MM.1S (cell line): ENCODE results near the gene PXMP4.

ENCODE experiments used
- EZH2 ChIP-seq: fragments of 300-600 bp; sonication (generic); optimal IDR thresholded peaks from 2 replicates; pipeline ENCODE3; 2017; ENCODE audit warnings: low read depth, mild to moderate bottlenecking, antibody characterized with exemption, low read length, mixed read lengths
- TF ChIP-seq, protein P1 (sequence below): fragments of 300-600 bp; sonication (generic); IDR thresholded peaks from 2 replicates; pipeline ENCODE4 v1.5.1; 2016; ENCODE audit warnings: antibody characterized with exemption, low read length, mixed read lengths

DNA sequence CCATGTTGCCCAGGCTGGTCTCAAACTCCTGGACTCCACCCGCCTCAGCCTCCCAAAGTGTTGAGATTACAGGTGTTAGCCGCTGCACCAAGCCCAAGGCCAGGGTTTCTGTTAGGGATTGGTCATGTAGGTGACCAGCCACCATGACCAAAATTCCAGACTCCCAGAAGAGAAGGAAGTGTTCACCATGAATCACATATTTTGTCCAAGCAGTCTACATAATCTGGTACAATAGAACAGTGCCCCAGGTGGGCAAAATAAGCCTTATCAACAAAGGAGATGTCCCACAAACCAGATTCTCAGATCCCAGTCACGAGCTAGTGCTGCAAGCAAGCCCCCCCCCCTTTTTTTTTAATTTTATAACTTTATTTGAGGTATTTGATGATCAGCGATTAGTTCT is 31.7 kb upstream of the PXMP4 start:
- TF ChIP-seq, protein P1, sequence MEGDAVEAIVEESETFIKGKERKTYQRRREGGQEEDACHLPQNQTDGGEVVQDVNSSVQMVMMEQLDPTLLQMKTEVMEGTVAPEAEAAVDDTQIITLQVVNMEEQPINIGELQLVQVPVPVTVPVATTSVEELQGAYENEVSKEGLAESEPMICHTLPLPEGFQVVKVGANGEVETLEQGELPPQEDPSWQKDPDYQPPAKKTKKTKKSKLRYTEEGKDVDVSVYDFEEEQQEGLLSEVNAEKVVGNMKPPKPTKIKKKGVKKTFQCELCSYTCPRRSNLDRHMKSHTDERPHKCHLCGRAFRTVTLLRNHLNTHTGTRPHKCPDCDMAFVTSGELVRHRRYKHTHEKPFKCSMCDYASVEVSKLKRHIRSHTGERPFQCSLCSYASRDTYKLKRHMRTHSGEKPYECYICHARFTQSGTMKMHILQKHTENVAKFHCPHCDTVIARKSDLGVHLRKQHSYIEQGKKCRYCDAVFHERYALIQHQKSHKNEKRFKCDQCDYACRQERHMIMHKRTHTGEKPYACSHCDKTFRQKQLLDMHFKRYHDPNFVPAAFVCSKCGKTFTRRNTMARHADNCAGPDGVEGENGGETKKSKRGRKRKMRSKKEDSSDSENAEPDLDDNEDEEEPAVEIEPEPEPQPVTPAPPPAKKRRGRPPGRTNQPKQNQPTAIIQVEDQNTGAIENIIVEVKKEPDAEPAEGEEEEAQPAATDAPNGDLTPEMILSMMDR, result no peak
- no peak for TF ChIP-seq EZH2
